PC-9 (cell line): Measurements from ENCODE around the gene AMOTL2.

Experiments
- CTCF ChIP-seq: fragments of 200-600 bp; sonication (generic); conservative IDR thresholded peaks from 2 replicates; pipeline ENCODE4 v1.6.1; 2017; ENCODE audit warnings: mixed run types, antibody characterized with exemption, mild to moderate bottlenecking, moderate library complexity
- EZH2 ChIP-seq: fragments of 200-600 bp; sonication (generic); IDR thresholded peaks from 2 replicates; pipeline ENCODE4 v1.8.0; 2017; ENCODE audit warnings: antibody characterized with exemption, low read depth

- TF ChIP-seq CTCF (peak; percentile 59), EZH2 (no peak)
Observed at GRCh38 chr3:134357914-134358811, 16.1 kb downstream of the AMOTL2 start.
